ENCODE data around the gene ARAP3.
A peak's percentile ranks its signal among the peaks of the same experiment; 100 is the strongest.

ARAP3 gene

DNA sequence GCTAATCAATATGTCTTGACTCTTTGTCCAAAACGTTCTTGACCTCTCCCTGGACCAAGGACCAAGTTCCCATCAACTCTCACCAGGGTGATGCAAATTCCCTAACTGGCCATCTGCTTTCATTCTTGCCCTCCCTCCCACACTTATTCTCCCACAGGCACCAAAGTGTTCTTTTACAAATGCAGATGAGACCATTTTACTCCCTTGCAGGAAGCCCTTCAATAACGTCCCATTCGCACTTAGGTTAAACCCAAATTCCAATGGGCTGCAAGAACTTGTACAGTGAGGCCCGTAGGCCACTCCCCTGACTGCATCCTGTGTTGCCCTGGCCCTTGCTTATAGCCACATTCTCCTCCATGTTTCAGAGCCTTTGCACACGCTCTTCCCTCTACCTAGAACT, 7.3 kb downstream of the ARAP3 start:
- Histone ChIP-seq H3K9ac (ENCODE audit: low read length) (no peak overlapping the region), H4K20me1 (ENCODE audit: insufficient read depth, low read length) (no peaks in the 10 kb centered on the region), H3K27ac (ENCODE audit: low read length) (no peak overlapping the region), H3K27me3 (ENCODE audit: low read depth, low read length) (no peaks in the 10 kb centered on the region), H3K4me1 (ENCODE audit: low read length) (no peaks in the 10 kb centered on the region), H3K79me2 (ENCODE audit: low read length) (no peaks in the 10 kb centered on the region), H3K4me2 (ENCODE audit: low read length) (no peak overlapping the region), H3K9me3 (ENCODE audit: insufficient read depth, low read length) (no peaks in the 10 kb centered on the region), H2AFZ (ENCODE audit: low read depth, low read length) (no peak overlapping the region), H3K4me3 (ENCODE audit: low read length) (no peak overlapping the region), H3K36me3 (replicated peaks; ENCODE audit: low read depth, low read length) (no peaks in the 10 kb centered on the region)
- TF ChIP-seq, protein P1, sequence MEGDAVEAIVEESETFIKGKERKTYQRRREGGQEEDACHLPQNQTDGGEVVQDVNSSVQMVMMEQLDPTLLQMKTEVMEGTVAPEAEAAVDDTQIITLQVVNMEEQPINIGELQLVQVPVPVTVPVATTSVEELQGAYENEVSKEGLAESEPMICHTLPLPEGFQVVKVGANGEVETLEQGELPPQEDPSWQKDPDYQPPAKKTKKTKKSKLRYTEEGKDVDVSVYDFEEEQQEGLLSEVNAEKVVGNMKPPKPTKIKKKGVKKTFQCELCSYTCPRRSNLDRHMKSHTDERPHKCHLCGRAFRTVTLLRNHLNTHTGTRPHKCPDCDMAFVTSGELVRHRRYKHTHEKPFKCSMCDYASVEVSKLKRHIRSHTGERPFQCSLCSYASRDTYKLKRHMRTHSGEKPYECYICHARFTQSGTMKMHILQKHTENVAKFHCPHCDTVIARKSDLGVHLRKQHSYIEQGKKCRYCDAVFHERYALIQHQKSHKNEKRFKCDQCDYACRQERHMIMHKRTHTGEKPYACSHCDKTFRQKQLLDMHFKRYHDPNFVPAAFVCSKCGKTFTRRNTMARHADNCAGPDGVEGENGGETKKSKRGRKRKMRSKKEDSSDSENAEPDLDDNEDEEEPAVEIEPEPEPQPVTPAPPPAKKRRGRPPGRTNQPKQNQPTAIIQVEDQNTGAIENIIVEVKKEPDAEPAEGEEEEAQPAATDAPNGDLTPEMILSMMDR (IDR thresholded peaks at IDR 0.05; ENCODE audit: low read depth, low read length) = no peak
- no peak for TF ChIP-seq EZH2phosphoT487 (IDR thresholded peaks at IDR 0.05; ENCODE audit: low read depth)

DNA sequence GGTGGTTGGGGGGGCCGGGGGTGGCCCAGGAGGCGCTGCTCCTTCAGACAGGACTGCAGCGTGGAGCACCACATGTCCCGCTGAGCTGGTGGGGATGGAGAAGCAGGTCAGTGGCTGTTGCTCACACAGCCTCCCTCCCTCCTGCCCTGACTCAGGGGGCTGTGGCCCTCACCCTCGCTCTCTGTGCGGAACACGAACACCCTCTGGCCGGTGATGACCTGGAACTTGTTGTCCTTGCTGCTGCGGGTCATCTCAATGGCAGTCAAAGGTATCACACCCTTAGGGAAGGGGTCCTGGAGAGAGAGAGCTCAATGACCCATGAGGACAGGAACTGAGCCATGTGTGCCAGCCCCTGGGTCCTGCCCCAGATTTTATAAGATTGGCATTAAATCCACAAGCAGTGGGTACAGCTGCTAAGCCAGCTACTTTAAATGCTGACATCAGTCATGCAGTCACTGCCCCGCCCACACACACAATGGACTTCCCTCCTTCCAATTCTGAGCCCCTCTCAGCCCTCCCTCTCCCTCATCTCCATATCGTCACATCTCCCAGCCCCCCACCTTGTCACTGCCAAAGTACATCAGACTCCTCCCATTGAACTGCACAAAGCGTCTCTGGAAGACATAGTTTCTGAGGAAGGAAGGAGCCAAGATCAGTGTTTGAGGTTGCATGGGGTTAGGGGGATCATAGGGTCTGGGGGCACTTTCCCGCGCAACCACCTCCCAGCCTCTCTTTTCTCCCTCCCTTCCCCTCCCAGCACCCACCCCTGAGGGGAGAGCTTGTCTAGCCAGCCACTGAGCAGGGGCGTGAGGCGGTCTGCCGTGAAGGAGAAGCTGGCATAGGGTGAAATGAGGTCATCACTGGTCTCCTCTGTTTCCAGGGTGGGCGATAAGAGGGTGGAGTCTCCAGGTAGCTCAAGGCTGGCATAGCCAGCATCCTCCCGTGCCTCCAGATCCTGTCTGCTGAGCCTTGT, 8.9 kb downstream of the ARAP3 start:
- no peak overlapping the region for H2AFZ ChIP-seq (ENCODE audit: low read depth, low read length)
- no peak overlapping the region for H3K27ac ChIP-seq (ENCODE audit: low read length)
- H3K27me3 ChIP-seq (ENCODE audit: low read depth, low read length) = no peaks in the 10 kb centered on the region
- no peaks in the 10 kb centered on the region for H3K36me3 ChIP-seq (replicated peaks; ENCODE audit: low read depth, low read length)
- no peaks in the 10 kb centered on the region for H3K9me3 ChIP-seq (ENCODE audit: insufficient read depth, low read length)
- no peaks in the 10 kb centered on the region for H4K20me1 ChIP-seq (ENCODE audit: insufficient read depth, low read length)
- no peak overlapping the region for H3K4me2 ChIP-seq (ENCODE audit: low read length)
- no peaks in the 10 kb centered on the region for H3K79me2 ChIP-seq (ENCODE audit: low read length)
- no peaks in the 10 kb centered on the region for H3K4me1 ChIP-seq (ENCODE audit: low read length)
- no peak overlapping the region for H3K9ac ChIP-seq (ENCODE audit: low read length)
- TF ChIP-seq EZH2phosphoT487 (IDR thresholded peaks at IDR 0.05; ENCODE audit: low read depth) = no peak
- H3K4me3 ChIP-seq (ENCODE audit: low read length) = no peak overlapping the region

DNA sequence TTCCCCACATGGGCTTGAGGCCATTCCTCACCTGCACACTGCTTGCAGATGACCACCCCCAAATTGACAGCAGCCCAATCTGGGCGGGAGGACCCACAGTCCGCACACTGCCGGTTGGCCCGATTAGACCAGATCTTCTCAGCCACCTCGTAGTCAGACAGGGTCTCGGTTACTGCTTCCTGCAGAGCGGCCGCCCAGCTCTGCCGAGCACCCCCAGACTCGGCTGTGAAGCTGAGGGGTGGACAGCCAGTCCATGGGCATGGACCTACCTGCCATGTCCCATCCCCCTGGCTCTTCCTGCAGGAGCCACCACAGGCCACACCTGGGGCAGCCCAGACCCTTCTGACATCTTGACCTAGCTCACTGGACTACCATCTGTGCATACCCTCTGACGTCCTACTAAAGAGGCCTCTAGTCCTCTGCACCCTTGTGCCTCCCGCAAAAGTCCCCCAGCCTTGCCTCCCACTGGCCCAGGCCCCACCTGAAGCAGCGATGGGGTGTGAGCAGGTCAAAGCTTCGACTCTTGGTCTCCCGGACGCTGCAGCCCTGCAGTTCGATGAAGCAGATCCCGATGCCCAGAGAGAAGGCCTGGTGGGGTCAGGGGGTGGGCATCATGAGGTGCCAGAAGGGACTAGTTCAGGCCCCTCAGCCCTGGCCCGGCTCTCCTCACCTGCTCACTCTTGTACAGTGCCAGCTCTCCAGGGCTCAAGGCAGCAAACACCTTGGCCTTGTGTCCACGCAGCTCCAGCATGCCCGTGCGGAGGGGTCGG, 9.8 kb downstream of the ARAP3 start:
- no peaks in the 10 kb centered on the region for H3K9me3 ChIP-seq (ENCODE audit: insufficient read depth, low read length)
- H4K20me1 ChIP-seq (ENCODE audit: insufficient read depth, low read length) = no peaks in the 10 kb centered on the region
- H3K9ac ChIP-seq (ENCODE audit: low read length) = no peak overlapping the region
- H3K4me2 ChIP-seq (ENCODE audit: low read length) = no peak overlapping the region
- no peak for TF ChIP-seq EZH2phosphoT487 (IDR thresholded peaks at IDR 0.05; ENCODE audit: low read depth)
- TF ChIP-seq, protein P1 (IDR thresholded peaks at IDR 0.05; ENCODE audit: low read depth, low read length) = no peak
- no peaks in the 10 kb centered on the region for H3K4me1 ChIP-seq (ENCODE audit: low read length)
- no peak overlapping the region for H3K4me3 ChIP-seq (ENCODE audit: low read length)
- no peak overlapping the region for H2AFZ ChIP-seq (ENCODE audit: low read depth, low read length)
- no peaks in the 10 kb centered on the region for H3K36me3 ChIP-seq (replicated peaks; ENCODE audit: low read depth, low read length)
- no peak overlapping the region for H3K27ac ChIP-seq (ENCODE audit: low read length)
- H3K27me3 ChIP-seq (ENCODE audit: low read depth, low read length) = no peaks in the 10 kb centered on the region
- no peaks in the 10 kb centered on the region for H3K79me2 ChIP-seq (ENCODE audit: low read length)

DNA sequence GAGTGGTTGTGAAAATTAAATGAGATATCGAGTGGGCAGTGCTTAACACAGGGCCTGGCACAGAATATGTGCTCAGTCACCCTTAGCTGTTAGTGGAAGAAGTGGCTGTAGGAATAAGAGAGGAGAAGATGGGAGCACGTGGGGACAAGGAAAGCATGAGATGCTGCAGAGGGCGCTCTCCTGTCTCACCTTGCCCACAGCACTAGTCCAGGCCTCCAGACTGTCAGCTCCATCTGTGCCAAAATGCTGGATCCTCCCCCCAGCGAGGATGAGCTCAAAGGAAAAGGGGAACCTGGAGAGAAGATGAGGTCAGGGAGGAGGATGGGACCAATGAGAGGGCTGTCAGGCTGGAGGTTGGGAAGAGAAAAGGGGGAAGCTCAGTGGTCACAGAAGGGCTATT, 12.5 kb downstream of the ARAP3 start:
- Histone ChIP-seq H3K4me1 (ENCODE audit: low read length) (peaks cover 4% of the 10 kb centered on the region; the same call in 1 of the 2 replicates), H3K79me2 (ENCODE audit: low read length) (no peaks in the 10 kb centered on the region), H3K27me3 (ENCODE audit: low read depth, low read length) (no peaks in the 10 kb centered on the region), H3K9me3 (ENCODE audit: insufficient read depth, low read length) (no peaks in the 10 kb centered on the region), H3K36me3 (replicated peaks; ENCODE audit: low read depth, low read length) (no peaks in the 10 kb centered on the region), H3K27ac (ENCODE audit: low read length) (no peak overlapping the region), H2AFZ (ENCODE audit: low read depth, low read length) (no peak overlapping the region), H3K4me2 (ENCODE audit: low read length) (no peak overlapping the region), H3K4me3 (ENCODE audit: low read length) (no peak overlapping the region), H4K20me1 (ENCODE audit: insufficient read depth, low read length) (no peaks in the 10 kb centered on the region), H3K9ac (ENCODE audit: low read length) (no peak overlapping the region)
- TF ChIP-seq EZH2phosphoT487 (IDR thresholded peaks at IDR 0.05; ENCODE audit: low read depth) = no peak
- TF ChIP-seq, protein P1 (IDR thresholded peaks at IDR 0.05; ENCODE audit: low read depth, low read length) = peak; percentile 17; the same call in 1 of the 2 replicates
